Heart right ventricle (tissue), 16 donors: ENCODE results near the gene DNAH6. TPM values are rescaled to one million over a fixed set of nuclear protein-coding genes. Genes with fewer than 3 reads are reported as not detected.
A peak's percentile ranks its signal among the peaks of the same experiment; 100 is the strongest.

ENCODE experiments used
- ATAC-seq, 8 donors: fragments of 200-7000 bp; cut with Tn5 transposase; one replicate each; pipeline ENCODE4 v1.9.1; 2020; ENCODE audit warnings: mild to moderate bottlenecking in 8 of 8, moderate library complexity in 8 of 8, moderate number of reproducible peaks in 1 of 8
- DNase-seq, 2 donors: peaks; one replicate each; pipeline ENCODE4 v3.0.0-alpha.2; 2020
- H3K27ac ChIP-seq, 10 donors: fragments of 200-600 bp; sonication (generic) in 2 of 10; one replicate each; pipeline versions ENCODE4 v1.5.0 to v1.8.0; 2020 to 2022; ENCODE audit warnings: mild to moderate bottlenecking in 3 of 10
- H3K27me3 ChIP-seq, 7 donors: fragments of 200-600 bp; one replicate each; pipeline ENCODE4 v1.8.0; 2021 to 2022; ENCODE audit warnings: mild to moderate bottlenecking in 2 of 7
- H3K36me3 ChIP-seq, 9 donors: fragments of 200-600 bp; sonication (generic) in 1 of 9; one replicate each; pipeline versions ENCODE4 v1.5.0 to v1.8.0; 2020 to 2022; ENCODE audit warnings: mild to moderate bottlenecking in 2 of 9
- H3K4me1 ChIP-seq, 9 donors: fragments of 200-600 bp; sonication (generic) in 1 of 9; one replicate each; pipeline versions ENCODE4 v1.5.0 to v1.8.0; 2020 to 2022; ENCODE audit warnings: mild to moderate bottlenecking in 4 of 9
- H3K4me3 ChIP-seq, 10 donors: fragments of 200-600 bp; sonication (generic) in 2 of 10; one replicate each; pipeline versions ENCODE4 v1.5.0 to v1.8.0; 2020 to 2022; ENCODE audit warnings: mild to moderate bottlenecking in 7 of 10, moderate library complexity in 2 of 10
- H3K9me3 ChIP-seq, 11 donors: fragments of 200-600 bp in 10 of 11; sonication (generic) in 2 of 11; one replicate each; pipeline versions ENCODE4 v1.5.0 to v1.8.0; 2013 to 2022; ENCODE audit warnings: mild to moderate bottlenecking in 2 of 11, control low read depth in 1 of 11, moderate library complexity in 1 of 11
- CTCF ChIP-seq, 9 donors: fragments of 200-600 bp; sonication (generic) in 2 of 9; IDR thresholded peaks; one replicate each; pipeline versions ENCODE4 v1.5.0 to v1.8.0; 2021 to 2022; ENCODE audit warnings: antibody characterized with exemption in 9 of 9, mild to moderate bottlenecking in 5 of 9, moderate library complexity in 1 of 9
- WGBS, 2 donors: extraction: QIAGEN DNeasy Blood & Tissue Kit; methylation state at CpG; one replicate each; pipeline ENCODE4 v1.1.7; 2013; ENCODE audit warnings: inconsistent platforms in 1 of 2; 5-methylcytosine and 5-hydroxymethylcytosine counted together
- intact Hi-C, 10 donors: fragments of 100-400 bp; cut with DNase I; formaldehyde crosslinking; loops; one replicate each; pipeline versions ENCODE4 v1.11.1 to v1.14.2; 2022
- polyA plus RNA-seq, 2 donors: library from polyadenylated mRNA; stranded (reverse); fragments of 200-250 nt; gene quantifications; one replicate each; pipeline ENCODE4 v1.2.3, GENCODE V29; 2013
- total RNA-seq, 10 donors: library from RNA; stranded (reverse); fragmentation: NEBNext Ultra II Directional in 3 of 10; extraction: Animal tissue kit (Norgen Biotek cat#: 25700) in 3 of 10; gene quantifications; one replicate each; pipeline versions ENCODE4 v1.2.1 to v1.2.4, GENCODE V29; 2021 to 2023
- donor health status: Arrhythmogenic right ventricular cardiomyopathy.
- donor health status: ischemic (EF 13 %, LVEDD 7.1; RV severe dilation, severe dysfunction).
- donor health status: healthy with polysubstance abuse.
- donor health status: DM: no; HTN: yes; CAD: no.
- donor health status: DM: no; HTN: no; CAD: no.
- donor health status: ischemic (EF 25% LVEDD 6.9; RV normal size, moderate dysfunction).
- donor health status: ischemic (EF 25% LVEDD 5.7; RV mildly dilated, moderate dysfunction).
- donor health status: healthy.
- donor health status: DM: yes; HTN: yes; CAD: no.
- donor health status: Ischemic cardiomyopathy.
- donor health status: ischemic (EF 35%, LVEDD 5.7; RV mildly dilated, moderate dysfunction).
- donor health status: nonischemic (EF 11% LVEDD 7.7; RV severe dilation, severe dysfunction).
- donor health status: DM: yes; HTN: yes; CAD: no.
- donor health status: PGD.
- donor health status: ischemic (EF 29% LVEDD 5.4; RV normal size, mild dysfunction).
- donor health status: nonischemic (EF 23%, LVEDD 6.1; RV moderate dilation, normal function).

DNAH6 gene
- total and polyA plus RNA-seq, 12 donors, result 0.03 to 0.49 (median 0.23) TPM; not detected in 1

- intact Hi-C loops, result no loop called here
- Histone ChIP-seq H3K4me3 (no peak overlapping the region), H3K4me1 (peaks cover 0 to 15% (median 0%) of the 10 kb centered on the region in 9 donors), H3K27me3 (peaks cover 0 to 11% (median 0%) of the 10 kb centered on the region in 7 donors), H3K27ac (no peak overlapping the region), H3K36me3 (no peaks in the 10 kb centered on the region), H3K9me3 (peaks cover 0 to 14% (median 0%) of the 10 kb centered on the region in 11 donors)
- TF ChIP-seq CTCF (IDR thresholded peaks at IDR 0.05), result no peak
- WGBS, 2 donors, result 74 to 81% methylated on average over 3 of the region's 3 CpGs
- DNase-seq (no peak), ATAC-seq (no peak)
These were observed 335.6 kb downstream of the DNAH6 start for GRCh38 chr2:84851876-84852275.

- Histone ChIP-seq H3K9me3 (peaks cover 0 to 14% (median 0%) of the 10 kb centered on the region in 11 donors), H3K27ac (no peak overlapping the region), H3K4me1 (peaks cover 0 to 18% (median 0%) of the 10 kb centered on the region in 9 donors), H3K36me3 (no peaks in the 10 kb centered on the region), H3K4me3 (no peak overlapping the region), H3K27me3 (peaks cover 0 to 11% (median 0%) of the 10 kb centered on the region in 7 donors)
- 46 to 60% methylated on average over 4 of the region's 4 CpGs for WGBS, 2 donors
- DNase-seq (no peak), ATAC-seq (no peak)
- intact Hi-C loops, result no loop called here
- no peak for TF ChIP-seq CTCF (IDR thresholded peaks at IDR 0.05)
These were observed 338.6 kb downstream of the DNAH6 start for GRCh38 chr2:84854850-84855249.

- TF ChIP-seq CTCF (IDR thresholded peaks at IDR 0.05), result no peak
- Histone ChIP-seq H3K27ac (no peak overlapping the region), H3K9me3 (peaks cover 0 to 14% (median 0%) of the 10 kb centered on the region in 11 donors), H3K4me3 (no peak overlapping the region), H3K27me3 (peaks cover 0 to 11% (median 0%) of the 10 kb centered on the region in 7 donors), H3K36me3 (no peaks in the 10 kb centered on the region), H3K4me1 (peaks cover 0 to 18% (median 0%) of the 10 kb centered on the region in 9 donors)
- DNase-seq, result no peak
- intact Hi-C loops, result no loop called here
- WGBS, 2 donors, result 28 to 30% methylated on average over 11 of the region's 11 CpGs
- no peak for ATAC-seq
These were observed 339.4 kb downstream of the DNAH6 start for GRCh38 chr2:84855731-84856130.

DNA sequence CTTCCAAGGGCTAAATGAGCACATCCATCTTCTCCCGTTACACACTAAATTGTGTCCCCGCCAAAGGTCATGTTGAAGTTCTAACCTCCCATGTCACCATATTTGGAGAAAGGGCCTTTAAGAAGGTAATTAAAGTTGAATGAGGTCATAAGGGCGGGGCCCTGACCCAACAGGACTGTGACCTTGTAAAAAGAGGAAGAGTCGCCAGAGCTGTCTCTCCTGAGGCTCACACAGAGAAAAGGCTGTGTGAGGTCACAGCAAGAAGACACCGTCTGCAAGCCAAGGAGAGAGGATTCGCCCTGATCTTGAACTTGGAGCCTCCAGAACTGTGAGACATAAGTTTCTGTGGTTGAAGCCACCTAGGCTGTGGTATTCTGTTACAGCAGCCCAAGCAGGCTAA, 340.5 kb downstream of the DNAH6 start:
- Histone ChIP-seq H3K27ac (peak overlapping the region in 1 of 10 donors; percentile 31), H3K9me3 (peaks cover 0 to 14% (median 0%) of the 10 kb centered on the region in 11 donors), H3K4me1 (peaks cover 0 to 18% (median 0%) of the 10 kb centered on the region in 9 donors), H3K4me3 (no peak overlapping the region), H3K27me3 (peaks cover 0 to 6% (median 0%) of the 10 kb centered on the region in 7 donors), H3K36me3 (no peaks in the 10 kb centered on the region)
- intact Hi-C loops, result no loop called here
- no peak for TF ChIP-seq CTCF (IDR thresholded peaks at IDR 0.05)
- WGBS, 2 donors, result 80% methylated on average over 6 of the region's 6 CpGs
- DNase-seq (no peak), ATAC-seq (no peak)
